MG63 (cell line): Measurements from ENCODE around the gene SCGB1D2. TPM values are rescaled to one million over a fixed set of nuclear protein-coding genes. Genes with fewer than 3 reads are reported as not detected.

ENCODE experiments used
- total RNA-seq: library from RNA; depleted of rRNA; stranded (reverse); fragments of >200 nt; shearing (Covaris generic); gene quantifications from 2 replicates; pipeline ENCODE4 v1.2.3, GENCODE V29; 2014; ENCODE audit warnings: low replicate concordance; rRNA removed

SCGB1D2 gene
- total RNA-seq, 1 experiment from 2014 or later, result not detected

Other genes with a start within 250 kb of the SCGB1D2 start
- gene INCENP, start 118.2 kb upstream of the SCGB1D2 start, total RNA-seq, result 20.5 and 46.2 TPM in 2 replicates
- gene SCGB1D1, start 52.0 kb upstream of the SCGB1D2 start, total RNA-seq, result not detected in 2 replicates
- gene SCGB2A1, start 33.6 kb upstream of the SCGB1D2 start, total RNA-seq, result not detected in 2 replicates
- not detected in 2 replicates for gene SCGB2A2, start 27.9 kb downstream of the SCGB1D2 start, total RNA-seq
- gene SCGB1D4, start 56.8 kb downstream of the SCGB1D2 start, total RNA-seq, result not detected in 2 replicates
- gene ASRGL1, start 95.2 kb downstream of the SCGB1D2 start, total RNA-seq, result 5.1 and 6.0 TPM in 2 replicates
- gene SCGB1A1, start 176.8 kb downstream of the SCGB1D2 start, total RNA-seq, result not detected in 2 replicates